GM12891 (cell line): Measurements from ENCODE around the gene SLC35E4.

ENCODE experiments used
- POLR2A ChIP-seq: IDR thresholded peaks from 2 replicates; pipeline ENCODE4 v1.6.1; 2011; ENCODE audit warnings: low read depth, low read length, control low read depth
- POLR2AphosphoS5 ChIP-seq: IDR thresholded peaks from 2 replicates; pipeline ENCODE4 v1.6.1; 2011; ENCODE audit warnings: low read depth, low read length, control low read depth
- POU2F2 ChIP-seq: IDR thresholded peaks from 2 replicates; pipeline ENCODE4 v1.6.1; 2011; ENCODE audit warnings: low read depth, mild to moderate bottlenecking, control low read depth, low read length, moderate library complexity
- TAF1 ChIP-seq: IDR thresholded peaks from 2 replicates; pipeline ENCODE4 v1.6.1; 2011; ENCODE audit warnings: low read depth, low read length, control low read depth

DNA sequence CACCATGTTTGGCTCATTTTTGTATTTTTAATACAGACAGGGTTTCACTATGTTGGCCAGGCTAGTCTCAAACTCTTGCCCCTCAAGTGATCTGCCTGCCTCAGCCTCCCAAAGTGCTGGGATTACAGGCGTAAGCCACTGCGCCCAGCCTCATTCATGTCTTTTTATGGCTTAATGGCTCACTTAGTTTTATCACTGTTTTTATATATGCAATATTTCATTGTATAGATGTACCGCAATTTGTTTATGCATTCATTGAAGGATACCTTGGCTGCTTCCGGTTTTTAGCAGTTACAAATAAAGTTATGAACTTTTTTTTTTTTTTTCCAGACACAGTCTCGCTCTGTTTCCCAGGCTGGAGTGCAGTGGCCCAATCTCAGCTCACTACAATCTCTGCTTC lies 34.1 kb upstream of the SLC35E4 start:
- no peak for TF ChIP-seq POLR2AphosphoS5
- TF ChIP-seq POLR2A = no peak
- TF ChIP-seq TAF1 = no peak
- no peak for TF ChIP-seq POU2F2
